ENCODE measurements around the gene MED6. TPM values are rescaled to one million over a fixed set of nuclear protein-coding genes. Genes with fewer than 3 reads are reported as not detected.

Gene MED6, protein sequence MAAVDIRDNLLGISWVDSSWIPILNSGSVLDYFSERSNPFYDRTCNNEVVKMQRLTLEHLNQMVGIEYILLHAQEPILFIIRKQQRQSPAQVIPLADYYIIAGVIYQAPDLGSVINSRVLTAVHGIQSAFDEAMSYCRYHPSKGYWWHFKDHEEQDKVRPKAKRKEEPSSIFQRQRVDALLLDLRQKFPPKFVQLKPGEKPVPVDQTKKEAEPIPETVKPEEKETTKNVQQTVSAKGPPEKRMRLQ
- 44.5 and 47.8 TPM in 2 replicates for total RNA-seq (2014; rRNA removed; shearing (Covaris generic))

DNA sequence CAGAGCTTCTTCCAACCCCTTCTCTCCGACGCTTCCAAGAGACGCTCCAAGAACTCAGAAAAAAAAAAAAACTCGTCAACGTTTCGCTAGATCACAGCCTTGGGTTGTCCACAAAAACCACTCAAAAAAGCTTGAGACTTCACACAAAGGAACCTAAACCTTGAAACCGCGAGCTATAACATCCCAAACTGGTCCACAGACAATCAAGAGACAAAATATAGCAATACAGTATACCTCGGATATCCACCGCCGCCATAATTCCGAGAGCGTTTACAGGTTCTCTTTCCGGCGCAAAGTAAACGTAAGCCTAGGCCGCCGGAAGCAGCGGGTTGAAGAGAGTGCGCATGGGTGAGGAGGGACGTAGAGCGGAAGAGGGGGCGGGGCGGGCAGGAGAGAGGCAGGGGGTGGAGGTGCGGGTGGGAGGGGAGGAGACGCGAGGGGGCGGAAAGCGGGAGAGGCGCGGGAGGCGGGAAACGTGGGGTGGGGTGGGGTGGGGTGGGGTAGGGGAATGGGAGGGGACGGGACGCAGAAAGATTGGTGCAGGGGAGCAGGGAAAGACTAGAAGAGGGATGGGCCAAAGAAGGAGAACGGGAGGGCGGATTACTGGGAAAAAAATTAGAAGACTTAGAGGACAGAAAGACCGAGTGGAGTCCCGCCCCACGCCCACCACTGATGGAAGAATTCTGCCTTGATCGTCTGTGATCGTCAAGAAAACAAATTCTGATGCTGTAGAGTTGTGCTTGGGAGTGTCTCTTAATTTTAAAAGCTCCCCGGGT is at the start of gene MED6:
MED6 (minus strand) TSS at position 274 of the 776 bp plus-strand sequence; CDS start at position 256, 18 bp downstream.
- Histone ChIP-seq H3K9me3 (replicated peaks) (no peaks in the 10 kb centered on the region), H3K27me3 (no peaks in the 10 kb centered on the region), H3K36me3 (peaks cover 18% of the 10 kb centered on the region), H3K4me1 (peaks cover 4% of the 10 kb centered on the region), H3K27ac (peak within 1 kb of the TSS; percentile 86), H3K4me3 (peak within 1 kb of the TSS; percentile 100)
- peak; percentile 96 to 97 for DNase-seq

DNA sequence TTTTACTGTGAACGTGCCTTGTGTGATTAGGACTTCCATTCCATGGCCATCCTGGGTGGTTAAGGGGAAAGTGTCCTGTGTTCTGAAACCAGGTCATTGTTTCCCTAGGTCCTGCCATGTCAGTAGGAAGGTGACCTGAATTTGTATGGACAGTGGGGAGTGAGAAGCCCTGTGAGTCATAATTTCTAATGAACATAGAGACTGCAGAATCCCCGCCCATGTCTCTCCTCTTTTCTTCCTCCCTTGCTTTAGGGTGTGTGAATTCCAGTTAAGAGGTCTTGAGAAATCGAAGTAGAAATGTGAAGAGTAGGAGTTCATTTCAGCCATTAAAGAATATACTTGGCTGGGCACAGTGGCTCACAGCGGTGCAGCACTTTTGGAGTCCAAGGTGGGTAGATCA is 49.3 kb upstream of the MED6 start:
- Histone ChIP-seq H3K27me3 (no peaks in the 10 kb centered on the region), H3K36me3 (peaks cover 13% of the 10 kb centered on the region), H3K4me1 (no peaks in the 10 kb centered on the region), H3K9me3 (replicated peaks) (no peaks in the 10 kb centered on the region), H3K27ac (no peak overlapping the region), H3K4me3 (no peak overlapping the region)
- no peak for DNase-seq

DNA sequence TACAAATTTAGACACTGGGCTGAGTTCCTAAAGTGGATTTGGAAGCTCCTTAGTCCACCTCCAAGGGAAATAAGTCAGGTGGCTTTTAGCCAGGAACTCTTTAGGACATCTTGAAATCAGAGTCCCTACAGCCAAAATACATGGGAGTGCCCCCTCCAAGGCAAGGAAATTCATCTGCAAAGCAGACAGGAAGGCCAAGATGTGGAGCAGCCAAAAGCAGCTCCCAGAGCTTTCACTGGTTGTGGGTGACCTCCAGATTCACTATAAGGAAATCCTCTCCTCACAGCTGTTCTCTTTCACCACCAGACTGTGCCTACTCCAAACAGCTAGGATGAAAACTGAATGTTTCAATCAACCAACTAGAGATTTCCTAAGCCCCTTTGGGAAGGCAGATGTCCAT is 47.9 kb upstream of the MED6 start:
- DNase-seq = peak in 1 of 2 experiments; percentile 13
- no peaks in the 10 kb centered on the region for H3K9me3 ChIP-seq (replicated peaks)
- H3K36me3 ChIP-seq = peaks cover 13% of the 10 kb centered on the region
- no peaks in the 10 kb centered on the region for H3K4me1 ChIP-seq
- no peak overlapping the region for H3K4me3 ChIP-seq
- no peaks in the 10 kb centered on the region for H3K27me3 ChIP-seq
- no peak overlapping the region for H3K27ac ChIP-seq

DNA sequence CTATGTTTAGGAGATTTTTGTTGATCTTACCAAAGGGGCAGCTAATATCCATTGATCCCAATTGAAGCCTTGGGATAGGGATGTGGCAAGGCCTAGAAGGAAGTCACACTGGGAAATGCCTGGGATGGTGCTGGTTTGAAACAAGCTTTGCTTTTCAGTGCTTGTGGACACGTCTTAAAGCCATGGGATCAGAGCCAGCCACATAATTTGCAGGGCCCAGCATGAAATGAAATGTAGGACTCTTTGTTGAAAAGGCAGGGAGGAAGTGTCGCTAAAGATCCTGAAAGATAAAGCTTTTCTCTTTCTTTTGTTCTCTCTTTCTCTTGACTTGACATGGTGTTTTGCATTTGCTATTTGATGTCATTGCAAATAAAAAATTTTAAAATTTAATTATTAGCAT is 46.2 kb upstream of the MED6 start:
- H3K9me3 ChIP-seq (replicated peaks) = no peaks in the 10 kb centered on the region
- H3K4me3 ChIP-seq = no peak overlapping the region
- no peaks in the 10 kb centered on the region for H3K4me1 ChIP-seq
- no peaks in the 10 kb centered on the region for H3K27me3 ChIP-seq
- peaks cover 4% of the 10 kb centered on the region for H3K36me3 ChIP-seq
- no peak for DNase-seq
- no peak overlapping the region for H3K27ac ChIP-seq

DNA sequence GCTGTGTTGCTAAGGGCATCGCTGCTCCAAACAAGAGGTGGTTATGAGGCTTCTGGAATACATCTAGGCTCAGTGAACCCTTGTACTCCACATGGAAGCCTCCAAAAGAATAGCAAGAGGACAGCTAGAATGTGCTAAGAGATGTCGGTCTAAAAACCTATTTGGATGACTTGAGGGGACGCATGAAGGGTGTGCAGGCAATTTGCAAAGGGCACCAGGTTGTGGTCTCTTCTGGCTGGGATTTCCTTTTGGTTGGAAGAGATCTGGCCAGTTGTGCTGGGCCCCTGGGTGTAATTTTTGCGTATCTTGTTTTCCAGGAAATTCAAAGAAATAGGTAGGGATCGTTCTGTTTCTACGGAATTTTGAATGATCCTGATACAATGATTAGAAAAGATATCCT is 45.4 kb upstream of the MED6 start:
- Histone ChIP-seq H3K9me3 (replicated peaks) (no peaks in the 10 kb centered on the region), H3K4me3 (no peak overlapping the region), H3K36me3 (peaks cover 2% of the 10 kb centered on the region), H3K27ac (no peak overlapping the region), H3K4me1 (peaks cover under 1% of the 10 kb centered on the region; the same call in 1 of the 2 replicates), H3K27me3 (no peaks in the 10 kb centered on the region)
- DNase-seq = no peak

DNA sequence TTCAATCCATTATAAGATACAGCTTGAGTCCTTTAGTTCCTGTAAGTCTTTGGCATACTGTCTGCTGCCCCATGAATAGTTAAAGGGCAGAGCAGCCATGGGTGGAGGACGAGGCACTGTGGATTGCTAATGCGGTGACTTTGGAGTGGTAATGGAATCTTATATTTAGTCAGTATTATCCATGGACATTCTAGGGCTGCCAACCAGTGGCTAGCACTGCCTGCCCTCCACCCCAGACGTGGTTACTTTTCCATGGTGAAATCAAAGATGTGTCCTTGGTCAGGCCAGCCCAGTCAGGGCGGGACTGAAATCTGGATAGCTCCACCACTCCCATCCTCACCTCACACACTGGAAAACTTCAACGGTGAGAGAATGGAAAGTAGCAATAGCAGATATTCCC is 43.5 kb upstream of the MED6 start:
- H3K27ac ChIP-seq = no peak overlapping the region

DNA sequence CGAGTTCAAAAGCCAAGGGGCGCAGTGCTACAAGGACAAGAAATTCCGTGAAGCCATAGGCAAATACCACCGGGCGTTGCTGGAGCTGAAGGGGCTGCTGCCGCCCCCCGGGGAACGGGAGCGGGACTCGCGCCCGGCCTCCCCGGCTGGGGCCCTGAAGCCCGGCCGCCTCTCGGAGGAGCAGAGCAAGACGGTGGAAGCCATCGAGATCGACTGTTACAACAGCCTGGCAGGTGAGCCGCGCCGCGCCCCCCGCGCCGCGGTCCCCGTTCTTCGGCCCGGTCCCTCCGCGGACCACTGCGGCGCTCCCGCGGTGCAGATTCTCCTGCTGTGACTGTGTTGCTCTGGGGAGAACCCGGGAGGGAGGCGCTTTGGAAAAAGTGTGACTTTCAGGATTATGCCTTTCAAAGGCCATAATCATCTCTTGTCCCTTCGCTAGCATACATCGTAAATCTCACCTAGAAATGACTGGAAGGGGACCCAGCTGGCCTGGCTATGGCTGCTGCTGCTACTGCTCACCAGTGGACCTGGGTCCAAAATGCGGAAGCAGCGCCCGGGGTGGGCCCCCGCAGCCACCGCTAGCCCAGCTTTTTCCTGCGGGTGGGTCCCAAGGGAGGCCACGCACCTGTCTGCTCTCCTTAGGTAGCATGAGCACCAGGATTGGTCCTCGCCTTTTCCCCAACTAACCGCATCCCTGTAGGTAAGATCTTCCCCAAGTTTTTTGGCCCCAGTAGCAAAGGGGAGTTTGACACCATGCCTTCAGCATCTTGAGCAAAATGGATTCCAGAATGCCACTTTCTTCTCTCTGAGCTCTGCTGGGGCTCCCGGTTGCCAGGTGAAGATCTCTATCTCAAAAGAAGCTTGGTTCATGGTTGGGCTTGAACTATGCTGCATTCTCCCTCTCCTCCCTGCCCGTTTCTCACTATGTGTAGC is 42.1 kb upstream of the MED6 start:
- H3K27me3 ChIP-seq = no peaks in the 10 kb centered on the region
- peak; percentile 34 to 45 for DNase-seq
- H3K4me1 ChIP-seq = peaks cover 10% of the 10 kb centered on the region; the same call in 1 of the 2 replicates
- H3K4me3 ChIP-seq = peak overlapping the region; percentile 73
- H3K27ac ChIP-seq = peak overlapping the region; percentile 61
- no peaks in the 10 kb centered on the region; the same call in 1 of the 2 replicates for H3K36me3 ChIP-seq
- no peaks in the 10 kb centered on the region; the same call in 1 of the 2 replicates for H3K9me3 ChIP-seq (replicated peaks)

More for the DNA sequence above, 43.5 kb upstream of the MED6 start:
- no peaks in the 10 kb centered on the region for H3K27me3 ChIP-seq
- peaks cover 10% of the 10 kb centered on the region; the same call in 1 of the 2 replicates for H3K4me1 ChIP-seq
- H3K4me3 ChIP-seq = peak overlapping the region; percentile 73; the same call in 1 of the 2 replicates
- DNase-seq = no peak
- no peaks in the 10 kb centered on the region for H3K9me3 ChIP-seq (replicated peaks)
- no peaks in the 10 kb centered on the region; the same call in 1 of the 2 replicates for H3K36me3 ChIP-seq

DNA sequence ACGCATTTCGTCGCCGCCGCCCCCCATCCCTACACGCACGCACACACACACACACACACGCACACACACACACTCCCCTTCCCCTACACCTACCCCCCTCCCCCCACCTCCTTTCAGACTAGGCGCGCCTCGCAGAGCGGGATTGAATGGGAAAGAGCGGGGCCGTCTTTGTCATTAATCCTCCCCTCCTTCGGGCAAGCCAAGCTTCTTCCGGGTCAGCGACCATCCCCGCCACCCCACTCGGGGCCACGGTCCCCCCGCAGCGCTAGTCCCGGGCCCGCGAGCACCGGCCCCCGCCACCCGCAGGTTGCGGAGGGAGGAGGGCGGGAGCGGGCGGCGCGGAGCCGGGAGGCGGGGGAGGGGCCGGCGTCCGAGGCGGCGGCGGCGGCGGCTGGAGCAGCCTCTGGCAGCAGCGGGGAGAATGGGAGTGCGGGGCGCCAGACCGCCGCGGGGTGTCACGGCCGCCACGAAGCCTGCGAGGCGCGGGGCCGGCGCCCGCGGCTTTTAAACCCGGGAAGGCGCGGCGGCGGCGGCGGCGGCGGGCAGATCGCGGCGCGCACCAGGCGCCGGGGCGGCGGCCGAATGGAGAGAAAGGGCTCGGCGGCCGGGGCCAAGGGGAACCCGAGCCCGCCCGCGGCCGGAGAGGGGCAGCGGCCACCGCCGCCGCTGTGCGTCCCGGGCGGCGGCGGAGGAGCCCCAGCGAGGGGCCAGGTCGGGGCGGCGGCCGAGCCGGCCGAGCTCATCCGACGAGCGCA is 41.3 kb upstream of the MED6 start, which contains the start of gene TTC9:
TTC9 (plus strand) TSS at position 369 of the 755 bp plus-strand sequence; CDS start at position 583, 214 bp downstream.
- peak within 1 kb of the TSS; percentile 73 for H3K4me3 ChIP-seq
- peaks cover 10% of the 10 kb centered on the region; the same call in 1 of the 2 replicates for H3K4me1 ChIP-seq
- peak within 1 kb of the TSS; percentile 90 for H3K27ac ChIP-seq
- DNase-seq = peak; percentile 35 to 36
- H3K9me3 ChIP-seq (replicated peaks) = no peaks in the 10 kb centered on the region; the same call in 1 of the 2 replicates
- H3K27me3 ChIP-seq = no peaks in the 10 kb centered on the region
- H3K36me3 ChIP-seq = no peaks in the 10 kb centered on the region; the same call in 1 of the 2 replicates

DNA sequence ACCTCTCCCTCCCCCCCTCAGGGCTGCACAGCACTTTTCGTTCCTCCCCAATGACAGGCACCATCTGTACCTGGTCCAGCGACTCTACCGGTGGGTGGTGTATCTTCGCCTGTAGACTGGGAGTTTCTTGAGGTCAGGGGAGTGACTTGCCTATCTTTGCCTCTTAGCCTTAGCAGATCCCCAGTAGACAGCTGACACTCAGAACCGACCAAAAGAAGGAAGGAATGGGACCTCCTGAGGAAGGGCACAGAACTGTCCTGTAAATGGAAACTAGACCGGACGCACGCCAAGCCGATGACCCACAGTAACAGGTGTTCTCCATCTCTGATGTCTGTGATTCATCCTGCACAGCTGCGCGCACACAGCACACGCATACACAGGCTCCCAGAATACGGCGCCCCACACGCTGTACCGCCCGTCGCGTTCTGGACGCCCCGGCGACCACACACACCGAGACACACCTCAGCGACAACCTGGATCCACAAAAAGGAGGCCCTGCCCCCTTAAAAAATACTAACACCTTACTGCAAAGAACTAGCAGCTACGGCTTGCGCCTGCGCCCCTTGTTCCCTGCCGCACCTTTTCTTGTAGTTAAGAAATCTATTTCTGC is 40.6 kb upstream of the MED6 start:
- H3K4me3 ChIP-seq = peak overlapping the region; percentile 73
- H3K4me1 ChIP-seq = peaks cover 10% of the 10 kb centered on the region; the same call in 1 of the 2 replicates
- H3K36me3 ChIP-seq = no peaks in the 10 kb centered on the region; the same call in 1 of the 2 replicates
- H3K27ac ChIP-seq = peak overlapping the region; percentile 90
- peak; percentile 89 to 92 for DNase-seq
- H3K27me3 ChIP-seq = no peaks in the 10 kb centered on the region
- no peaks in the 10 kb centered on the region; the same call in none of the 2 replicates for H3K9me3 ChIP-seq (replicated peaks)

DNA sequence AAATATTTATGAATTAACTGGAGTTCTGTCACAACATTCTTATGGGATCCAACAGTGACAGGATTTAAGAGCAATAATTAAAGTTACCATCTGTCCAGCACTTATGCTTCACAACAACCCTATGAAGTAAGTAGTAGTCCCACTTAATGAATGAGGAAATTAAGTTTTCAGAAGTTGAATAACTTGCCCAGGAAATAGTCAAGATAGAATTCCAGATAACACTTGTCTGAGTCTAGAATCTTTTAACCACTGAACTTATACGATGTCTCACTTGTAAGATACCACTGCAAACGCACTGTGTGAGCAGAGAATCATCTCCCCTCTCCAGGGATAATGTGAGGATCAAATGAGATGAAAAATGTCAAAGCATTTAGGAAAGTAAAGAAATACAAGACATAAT is 38.0 kb upstream of the MED6 start:
- H3K27me3 ChIP-seq = no peaks in the 10 kb centered on the region
- H3K9me3 ChIP-seq (replicated peaks) = no peaks in the 10 kb centered on the region; the same call in none of the 2 replicates
- H3K27ac ChIP-seq = no peak overlapping the region
- H3K36me3 ChIP-seq = no peaks in the 10 kb centered on the region; the same call in 1 of the 2 replicates
- peaks cover 10% of the 10 kb centered on the region; the same call in 1 of the 2 replicates for H3K4me1 ChIP-seq
- DNase-seq = no peak
- H3K4me3 ChIP-seq = no peak overlapping the region

DNA sequence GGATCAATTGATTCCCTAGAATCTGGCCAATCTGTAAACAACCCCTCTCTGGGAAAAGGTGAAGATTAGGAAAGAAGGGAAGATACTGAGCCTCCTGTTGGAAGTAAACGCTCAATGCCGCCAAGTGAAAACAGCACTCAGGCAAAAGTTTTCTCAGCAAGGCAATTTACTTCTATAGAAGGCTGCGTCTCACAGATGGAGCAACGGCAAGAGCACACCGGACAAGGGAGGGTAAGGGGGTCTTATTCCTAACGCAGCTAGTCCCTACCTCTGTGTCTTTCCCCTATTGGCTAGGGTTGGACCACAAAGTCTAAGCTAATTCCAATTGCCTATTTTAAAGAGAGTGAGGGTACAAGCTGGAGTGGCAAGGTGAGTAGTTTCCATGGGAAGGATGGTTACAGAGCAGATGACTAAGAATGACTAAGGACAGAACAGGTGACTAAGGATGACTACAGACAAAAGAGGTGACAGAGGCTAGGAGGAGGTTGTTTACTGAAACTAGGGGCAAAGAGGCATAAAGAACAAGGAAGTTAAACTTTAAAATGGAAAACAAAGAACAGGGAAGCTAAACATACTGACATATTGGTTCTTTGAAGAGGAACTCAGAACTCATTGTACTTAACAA is 35.6 kb upstream of the MED6 start:
- no peaks in the 10 kb centered on the region; the same call in none of the 2 replicates for H3K9me3 ChIP-seq (replicated peaks)
- H3K36me3 ChIP-seq = no peaks in the 10 kb centered on the region; the same call in 1 of the 2 replicates
- H3K4me1 ChIP-seq = peaks cover 10% of the 10 kb centered on the region; the same call in 1 of the 2 replicates
- no peak overlapping the region for H3K4me3 ChIP-seq
- no peaks in the 10 kb centered on the region for H3K27me3 ChIP-seq
- DNase-seq = no peak
- no peak overlapping the region for H3K27ac ChIP-seq

DNA sequence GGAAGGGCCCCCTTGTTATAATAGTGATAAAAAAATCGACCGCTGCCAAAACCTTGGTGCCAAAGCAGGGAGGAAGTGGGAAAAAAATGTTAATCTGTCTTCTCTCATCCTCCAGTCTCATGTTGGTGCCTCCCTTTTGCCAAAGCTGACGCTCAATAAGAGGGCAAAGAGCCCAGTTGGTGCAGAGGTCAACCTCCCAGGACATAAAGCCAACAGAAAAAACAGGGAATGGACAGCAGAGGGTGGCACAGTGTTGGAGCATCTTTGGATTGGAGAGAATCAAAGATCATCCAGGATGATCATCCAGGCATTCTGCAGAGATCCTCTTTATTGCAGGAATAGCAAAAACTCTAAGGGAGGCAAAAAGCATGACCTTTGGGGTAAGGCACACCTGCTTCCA is 31.5 kb upstream of the MED6 start:
- DNase-seq = no peak
- H3K36me3 ChIP-seq = no peaks in the 10 kb centered on the region; the same call in 1 of the 2 replicates
- no peaks in the 10 kb centered on the region for H3K4me1 ChIP-seq
- no peaks in the 10 kb centered on the region for H3K27me3 ChIP-seq
- no peak overlapping the region for H3K4me3 ChIP-seq
- H3K27ac ChIP-seq = no peak overlapping the region
- H3K9me3 ChIP-seq (replicated peaks) = peaks cover 6% of the 10 kb centered on the region

DNA sequence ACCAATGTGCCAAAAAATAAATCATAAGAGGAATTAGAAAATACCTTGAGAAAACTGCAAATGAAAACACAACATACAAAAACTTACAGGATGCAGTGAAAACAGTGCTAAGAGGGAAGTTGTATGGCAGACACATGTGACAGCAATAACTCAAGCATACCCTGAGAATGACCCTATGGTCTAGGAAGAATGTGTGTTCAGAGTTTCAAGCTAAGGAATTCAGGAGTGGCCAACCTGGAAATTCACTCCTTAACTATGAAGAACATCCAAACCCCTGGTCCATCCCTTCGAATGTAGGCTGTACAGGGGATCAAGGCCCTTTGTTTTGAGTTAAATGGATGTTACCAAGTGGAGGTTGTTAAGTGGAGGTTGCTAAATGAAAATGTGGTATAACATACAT is 24.5 kb upstream of the MED6 start:
- DNase-seq = no peak
- H3K27me3 ChIP-seq = no peaks in the 10 kb centered on the region
- no peak overlapping the region for H3K27ac ChIP-seq

More for the DNA sequence above, 24.5 kb upstream of the MED6 start:
- H3K4me3 ChIP-seq = no peak overlapping the region
- H3K4me1 ChIP-seq = no peaks in the 10 kb centered on the region
- peaks cover 13% of the 10 kb centered on the region for H3K9me3 ChIP-seq (replicated peaks)
- H3K36me3 ChIP-seq = no peaks in the 10 kb centered on the region
